B cell (primary cell): ENCODE data around the gene MOCS2.

Experiments
- EZH2 ChIP-seq: IDR thresholded peaks from 2 replicates; pipeline ENCODE4 v1.6.1; 2012; ENCODE audit warnings: borderline replicate concordance, low read depth, mild to moderate bottlenecking, moderate library complexity, low read length; ENCODE audit not compliant: insufficient read depth, poor library complexity, severe bottlenecking
- TF ChIP-seq, protein P1 (sequence below): fragments of 200-600 bp; IDR thresholded peaks from one replicate; pipeline ENCODE4 v1.8.0; 2022; ENCODE audit warnings: antibody characterized with exemption, mild to moderate bottlenecking

DNA sequence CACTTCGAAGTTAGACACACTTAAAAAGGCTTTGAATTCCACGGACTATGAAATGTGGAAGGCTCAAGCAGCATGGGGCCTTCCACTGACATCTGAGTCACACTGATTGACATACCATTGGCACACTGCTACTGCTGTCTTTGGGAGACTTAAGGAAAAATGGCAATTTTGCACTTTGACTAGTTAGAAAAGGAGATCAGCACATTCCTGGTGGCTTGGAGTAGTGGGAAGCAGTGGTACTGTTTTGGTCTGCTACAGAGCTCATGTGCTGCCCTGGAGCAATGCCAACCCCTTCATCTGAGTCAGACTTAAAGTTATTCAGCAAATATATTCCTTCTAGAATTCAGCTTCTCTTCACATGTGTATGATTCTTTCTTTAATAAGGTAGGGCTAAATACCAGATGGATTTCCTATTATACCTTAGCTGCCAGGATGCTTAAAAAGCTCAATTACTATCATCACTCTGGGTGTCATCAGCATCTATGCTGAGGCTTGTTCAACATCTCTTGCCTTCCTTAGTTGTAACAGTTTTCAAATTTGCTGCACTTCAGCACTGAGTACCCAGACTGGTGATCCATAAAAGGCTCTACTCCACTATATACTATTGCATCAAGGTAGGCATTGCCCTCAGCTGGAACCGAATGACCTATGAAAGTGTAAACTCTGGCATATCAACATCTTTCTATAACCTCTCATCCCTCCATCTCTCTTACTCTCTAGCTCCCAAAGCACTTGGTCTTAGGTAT lies 42.3 kb upstream of the MOCS2 start:
- TF ChIP-seq EZH2: no peak
- TF ChIP-seq, protein P1, sequence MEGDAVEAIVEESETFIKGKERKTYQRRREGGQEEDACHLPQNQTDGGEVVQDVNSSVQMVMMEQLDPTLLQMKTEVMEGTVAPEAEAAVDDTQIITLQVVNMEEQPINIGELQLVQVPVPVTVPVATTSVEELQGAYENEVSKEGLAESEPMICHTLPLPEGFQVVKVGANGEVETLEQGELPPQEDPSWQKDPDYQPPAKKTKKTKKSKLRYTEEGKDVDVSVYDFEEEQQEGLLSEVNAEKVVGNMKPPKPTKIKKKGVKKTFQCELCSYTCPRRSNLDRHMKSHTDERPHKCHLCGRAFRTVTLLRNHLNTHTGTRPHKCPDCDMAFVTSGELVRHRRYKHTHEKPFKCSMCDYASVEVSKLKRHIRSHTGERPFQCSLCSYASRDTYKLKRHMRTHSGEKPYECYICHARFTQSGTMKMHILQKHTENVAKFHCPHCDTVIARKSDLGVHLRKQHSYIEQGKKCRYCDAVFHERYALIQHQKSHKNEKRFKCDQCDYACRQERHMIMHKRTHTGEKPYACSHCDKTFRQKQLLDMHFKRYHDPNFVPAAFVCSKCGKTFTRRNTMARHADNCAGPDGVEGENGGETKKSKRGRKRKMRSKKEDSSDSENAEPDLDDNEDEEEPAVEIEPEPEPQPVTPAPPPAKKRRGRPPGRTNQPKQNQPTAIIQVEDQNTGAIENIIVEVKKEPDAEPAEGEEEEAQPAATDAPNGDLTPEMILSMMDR: no peak
